Frontal cortex (tissue), 4 donors: ENCODE data around the gene TMEM184B. TPM values are rescaled to one million over a fixed set of nuclear protein-coding genes. Genes with fewer than 3 reads are reported as not detected.

Source experiments
- DNase-seq, 2 donors: peaks; one replicate each; pipeline ENCODE4 v3.0.0; 2012; ENCODE audit warnings: low spot score in 2 of 2
- FAIRE-seq: peaks from 2 replicates; lab custom pipeline; 2012; peaks lifted over from hg19 to GRCh38; lab: Jason Lieb, UNC
- total RNA-seq: library from RNA; depleted of rRNA; stranded (reverse); fragments of >200 nt; gene quantifications from one replicate; pipeline ENCODE4 v1.2.3, GENCODE V29; 2014
- donor health status: control.
- donor health status: control.
- donor health status: control.

TMEM184B gene
- total RNA-seq, 1 donor from 2014 or later: 6.9 TPM

GRCh38 chr22:38232196-38232595 lies 40.6 kb downstream of the TMEM184B start:
- no peak for FAIRE-seq
- DNase-seq: no peak

GRCh38 chr22:38230916-38231315 lies 41.9 kb downstream of the TMEM184B start:
- no peak for FAIRE-seq
- no peak for DNase-seq

GRCh38 chr22:38230108-38230825 lies 42.5 kb downstream of the TMEM184B start:
- DNase-seq (peak in 1 of 2 donors; percentile 63), FAIRE-seq (no peak)

- DNase-seq: no peak
- FAIRE-seq: no peak
These were observed 43.7 kb downstream of the TMEM184B start for GRCh38 chr22:38228873-38229740.

GRCh38 chr22:38228326-38228872 lies 44.4 kb downstream of the TMEM184B start:
- DNase-seq (no peak), FAIRE-seq (no peak)

- no peak for DNase-seq
- FAIRE-seq: no peak
These were observed 45.8 kb downstream of the TMEM184B start for GRCh38 chr22:38226853-38227649.

GRCh38 chr22:38223289-38223960 lies 49.4 kb downstream of the TMEM184B start:
- no peak for FAIRE-seq
- DNase-seq: no peak

GRCh38 chr22:38222797-38223119 lies 50.1 kb downstream of the TMEM184B start:
- FAIRE-seq: no peak
- no peak for DNase-seq

- DNase-seq (no peak), FAIRE-seq (no peak)
These were observed 50.7 kb downstream of the TMEM184B start for GRCh38 chr22:38221908-38222796.

GRCh38 chr22:38221407-38221806 lies 51.4 kb downstream of the TMEM184B start:
- FAIRE-seq: no peak
- DNase-seq: no peak

GRCh38 chr22:38220653-38221386 lies 52.0 kb downstream of the TMEM184B start:
- no peak for FAIRE-seq
- no peak for DNase-seq

GRCh38 chr22:38220163-38220562 lies 52.6 kb downstream of the TMEM184B start:
- no peak for FAIRE-seq
- DNase-seq: no peak

GRCh38 chr22:38219632-38220031 lies 53.2 kb downstream of the TMEM184B start:
- DNase-seq (no peak), FAIRE-seq (no peak)

GRCh38 chr22:38218661-38219622 lies 53.9 kb downstream of the TMEM184B start:
- FAIRE-seq (no peak), DNase-seq (no peak)

- no peak for FAIRE-seq
- no peak for DNase-seq
These were observed 57.4 kb downstream of the TMEM184B start for GRCh38 chr22:38215156-38216038.
